ENCODE results near the gene KRTAP3-1.

DNA sequence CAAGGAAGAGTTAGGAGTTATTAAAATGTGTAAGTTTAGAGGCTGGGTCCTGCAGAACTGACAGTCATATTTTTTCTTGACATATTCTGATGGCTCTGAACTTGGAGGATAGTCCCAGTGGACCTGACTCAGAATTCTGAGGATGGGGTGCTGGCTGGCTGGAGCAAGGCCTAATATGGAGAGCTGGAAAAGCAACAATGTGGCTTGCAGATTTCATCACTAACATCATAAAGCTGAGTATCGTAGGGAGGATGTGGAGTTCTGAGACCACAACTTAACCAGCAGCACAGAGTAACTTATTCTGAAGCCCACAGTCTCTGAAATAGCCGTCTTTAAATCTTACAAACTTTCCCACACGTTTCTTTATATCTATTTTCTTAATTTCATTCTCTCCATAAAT, 15.8 kb upstream of the KRTAP3-1 start:
- no peak for TF ChIP-seq POLR2A (IDR thresholded peaks at IDR 0.05)
- TF ChIP-seq, protein P1, sequence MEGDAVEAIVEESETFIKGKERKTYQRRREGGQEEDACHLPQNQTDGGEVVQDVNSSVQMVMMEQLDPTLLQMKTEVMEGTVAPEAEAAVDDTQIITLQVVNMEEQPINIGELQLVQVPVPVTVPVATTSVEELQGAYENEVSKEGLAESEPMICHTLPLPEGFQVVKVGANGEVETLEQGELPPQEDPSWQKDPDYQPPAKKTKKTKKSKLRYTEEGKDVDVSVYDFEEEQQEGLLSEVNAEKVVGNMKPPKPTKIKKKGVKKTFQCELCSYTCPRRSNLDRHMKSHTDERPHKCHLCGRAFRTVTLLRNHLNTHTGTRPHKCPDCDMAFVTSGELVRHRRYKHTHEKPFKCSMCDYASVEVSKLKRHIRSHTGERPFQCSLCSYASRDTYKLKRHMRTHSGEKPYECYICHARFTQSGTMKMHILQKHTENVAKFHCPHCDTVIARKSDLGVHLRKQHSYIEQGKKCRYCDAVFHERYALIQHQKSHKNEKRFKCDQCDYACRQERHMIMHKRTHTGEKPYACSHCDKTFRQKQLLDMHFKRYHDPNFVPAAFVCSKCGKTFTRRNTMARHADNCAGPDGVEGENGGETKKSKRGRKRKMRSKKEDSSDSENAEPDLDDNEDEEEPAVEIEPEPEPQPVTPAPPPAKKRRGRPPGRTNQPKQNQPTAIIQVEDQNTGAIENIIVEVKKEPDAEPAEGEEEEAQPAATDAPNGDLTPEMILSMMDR (IDR thresholded peaks at IDR 0.05), result no peak
